NAMALWA (cell line): ENCODE measurements around the gene OR1N1.
"Not testable (repeated sequence)": the region's sequence is repeated elsewhere in the genome, so short reads cannot be mapped to it uniquely, and the experiment has no call there.

ENCODE experiments used
- DNase-seq: peaks from one replicate; pipeline ENCODE4 v3.0.0-alpha.2; 2015; ENCODE audit warnings: low spot score

The OR1N1 gene, protein sequence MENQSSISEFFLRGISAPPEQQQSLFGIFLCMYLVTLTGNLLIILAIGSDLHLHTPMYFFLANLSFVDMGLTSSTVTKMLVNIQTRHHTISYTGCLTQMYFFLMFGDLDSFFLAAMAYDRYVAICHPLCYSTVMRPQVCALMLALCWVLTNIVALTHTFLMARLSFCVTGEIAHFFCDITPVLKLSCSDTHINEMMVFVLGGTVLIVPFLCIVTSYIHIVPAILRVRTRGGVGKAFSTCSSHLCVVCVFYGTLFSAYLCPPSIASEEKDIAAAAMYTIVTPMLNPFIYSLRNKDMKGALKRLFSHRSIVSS

DNA sequence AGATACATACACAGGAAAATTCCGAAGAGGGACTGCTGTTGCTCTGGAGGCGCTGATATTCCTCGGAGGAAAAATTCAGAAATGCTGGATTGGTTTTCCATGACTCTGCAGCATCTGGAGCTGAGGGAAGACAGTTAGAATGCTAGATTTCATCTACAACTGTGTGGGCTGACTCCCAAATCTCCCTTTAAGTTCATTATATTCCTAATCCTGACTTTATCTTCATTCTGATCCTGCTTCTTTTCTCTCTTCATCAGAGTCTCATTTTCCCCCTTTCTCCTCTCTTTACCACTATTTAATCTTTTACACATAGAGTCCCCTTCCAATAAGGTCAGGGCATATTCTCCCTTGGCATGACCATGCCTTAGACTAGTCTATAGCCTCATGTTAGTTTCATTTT lies at the start of gene OR1N1:
Gene OR1N1, minus strand, starts transcription at position 101 of the 400 bp plus-strand sequence. Its CDS starts 0 bp downstream, at position 101.
- no peak for DNase-seq

DNA sequence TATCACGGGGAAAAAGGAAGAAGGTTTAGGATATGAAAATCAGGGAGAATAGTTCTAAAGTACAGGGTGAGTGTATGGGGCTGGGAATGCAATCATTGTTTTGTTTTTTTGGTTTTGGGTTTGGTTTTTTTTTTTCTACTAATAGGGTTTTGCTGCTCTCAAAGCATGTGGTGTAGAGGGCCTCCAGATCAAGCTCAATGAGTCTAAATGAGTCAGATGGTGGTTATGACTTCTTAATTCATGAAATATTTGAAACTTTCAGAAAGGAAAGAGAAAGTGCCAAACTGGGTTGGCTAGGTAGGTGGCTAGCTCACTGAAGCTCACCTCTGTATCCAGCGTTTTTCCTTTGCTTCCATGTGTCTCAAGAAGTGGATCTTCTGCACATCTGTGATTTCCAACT lies 45.4 kb upstream of the OR1N1 start:
- DNase-seq: no peak

DNA sequence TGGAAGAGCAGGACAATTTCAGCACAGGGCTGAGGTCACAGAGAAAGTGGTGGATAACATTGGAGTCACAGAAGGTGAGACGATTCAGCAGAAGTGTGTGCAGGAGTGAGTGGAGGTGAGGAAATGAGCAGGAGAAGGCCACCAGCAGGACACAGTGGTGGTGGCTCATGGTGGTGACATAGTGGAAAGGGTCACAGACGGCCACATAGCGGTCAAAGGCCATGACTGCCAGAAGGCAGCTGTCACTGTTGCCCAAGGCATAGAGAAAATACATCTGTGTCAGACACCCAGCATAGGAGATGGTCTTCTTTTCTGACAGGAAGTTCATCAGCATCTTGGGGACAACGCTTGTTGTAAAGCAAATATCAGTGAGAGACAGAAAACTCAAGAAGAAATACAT lies 40.8 kb upstream of the OR1N1 start:
- DNase-seq: no peak

DNA sequence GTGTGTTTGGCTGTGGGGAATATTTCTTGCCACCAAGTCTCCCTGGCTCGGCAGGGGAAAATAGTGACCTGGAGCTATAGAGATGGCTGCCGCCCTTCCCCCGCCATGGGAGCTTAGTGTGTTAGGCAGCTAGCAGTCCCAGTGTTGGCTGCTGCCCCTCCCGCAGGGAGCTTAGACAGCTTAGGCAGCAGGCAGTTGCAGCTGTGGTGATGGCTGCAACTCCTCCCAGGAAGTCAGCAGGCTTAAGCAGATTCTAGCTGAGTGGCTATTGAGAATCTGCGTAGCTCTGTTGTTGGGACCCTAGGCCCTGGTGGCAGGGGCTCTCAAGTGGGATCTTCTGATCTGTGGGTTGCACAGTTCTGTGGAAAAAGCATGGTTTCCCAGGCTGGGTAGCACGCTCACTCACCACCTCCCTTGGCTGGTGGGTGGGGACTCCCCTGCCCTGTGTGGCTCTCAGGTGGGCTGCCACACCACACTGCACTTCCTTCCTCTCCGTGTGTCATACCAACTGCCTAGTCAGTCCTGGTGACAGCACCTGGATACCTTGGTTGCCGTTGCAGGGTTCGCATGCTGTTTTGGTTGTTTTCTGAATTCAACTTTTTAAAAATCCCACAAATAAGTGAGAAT lies 35.2 kb upstream of the OR1N1 start:
- DNase-seq: no peak

DNA sequence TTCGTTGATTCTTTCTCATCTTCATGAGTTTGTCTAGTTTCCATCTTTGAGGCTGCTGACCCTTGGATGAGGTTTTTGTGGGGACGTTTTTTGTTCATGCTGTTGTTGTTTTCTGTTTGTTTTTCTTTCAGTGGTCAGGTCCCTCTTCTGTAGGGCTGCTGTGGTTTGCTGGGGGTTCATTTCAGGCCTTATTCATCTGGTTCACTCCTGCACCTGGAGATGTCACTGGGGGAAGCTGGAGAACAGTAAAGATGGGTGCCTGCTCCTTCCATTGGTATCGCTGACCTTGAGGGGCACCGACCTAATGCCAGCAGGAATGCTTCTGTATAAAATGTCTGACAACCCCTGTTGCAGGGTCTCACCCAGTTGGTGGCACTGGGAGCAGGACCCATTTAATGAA lies 34.4 kb upstream of the OR1N1 start:
- DNase-seq: no peak

DNA sequence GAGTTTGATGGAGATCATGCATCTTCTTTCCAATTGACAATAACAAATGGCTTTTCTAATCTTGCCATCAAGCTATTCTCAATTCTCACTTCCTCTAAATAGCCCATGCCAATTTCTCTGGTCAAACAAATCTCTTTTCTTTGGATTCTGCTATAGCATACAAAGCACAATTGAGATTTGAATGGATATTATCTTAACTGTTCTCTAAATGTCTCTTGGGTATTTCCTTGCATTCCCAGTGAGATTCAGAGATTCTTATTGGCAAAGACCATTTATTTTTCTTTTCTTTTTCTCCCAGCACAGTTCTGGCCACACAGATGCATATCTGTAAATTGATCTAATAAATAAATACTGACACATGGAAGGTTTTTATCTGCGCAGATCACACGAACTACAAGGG lies 25.7 kb upstream of the OR1N1 start, which contains the start of gene OR1N2:
Gene OR1N2, plus strand, starts transcription at position 301 of the 400 bp plus-strand sequence. CDS start 100 bp downstream, outside the sequence.
- no peak for DNase-seq

DNA sequence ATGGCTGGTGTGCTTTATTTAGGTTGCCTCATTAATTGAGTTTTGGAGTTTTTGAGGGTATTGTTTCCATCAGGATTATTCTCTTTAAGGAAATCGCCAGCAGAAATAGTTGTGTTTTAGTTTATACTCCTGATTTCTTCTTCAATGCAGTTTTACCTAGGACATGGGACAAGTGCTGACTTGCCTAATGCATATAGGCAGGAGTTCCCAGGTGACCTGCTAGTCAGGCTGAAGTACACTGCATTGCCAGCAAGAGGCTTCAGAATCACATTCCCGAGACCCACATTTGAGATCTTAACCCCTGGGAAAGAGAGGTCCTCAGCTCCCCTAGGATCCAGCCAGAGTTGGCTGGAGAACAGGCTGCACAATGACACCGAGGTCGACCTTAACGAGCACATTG lies 24.3 kb upstream of the OR1N1 start:
- no peak for DNase-seq

DNA sequence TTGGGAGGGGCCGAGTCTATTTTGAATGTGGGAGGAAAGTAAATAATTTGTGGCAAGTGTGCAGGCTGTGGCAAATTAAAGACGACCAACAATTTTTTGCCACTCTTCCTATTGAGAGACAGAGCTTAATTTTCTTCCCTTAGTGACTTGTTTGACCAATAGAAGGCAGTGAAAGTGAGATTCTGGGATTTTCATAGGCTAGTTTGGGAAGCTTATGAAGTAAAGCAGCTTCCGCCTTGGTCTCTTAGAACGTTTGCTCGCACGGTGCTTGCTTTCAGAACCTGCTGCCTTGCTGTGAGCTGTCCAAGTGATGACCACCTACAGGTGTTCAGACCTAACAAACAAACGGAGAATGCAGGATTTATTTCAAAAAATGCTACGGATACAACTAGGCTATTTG lies 19.1 kb upstream of the OR1N1 start:
- DNase-seq: no peak

DNA sequence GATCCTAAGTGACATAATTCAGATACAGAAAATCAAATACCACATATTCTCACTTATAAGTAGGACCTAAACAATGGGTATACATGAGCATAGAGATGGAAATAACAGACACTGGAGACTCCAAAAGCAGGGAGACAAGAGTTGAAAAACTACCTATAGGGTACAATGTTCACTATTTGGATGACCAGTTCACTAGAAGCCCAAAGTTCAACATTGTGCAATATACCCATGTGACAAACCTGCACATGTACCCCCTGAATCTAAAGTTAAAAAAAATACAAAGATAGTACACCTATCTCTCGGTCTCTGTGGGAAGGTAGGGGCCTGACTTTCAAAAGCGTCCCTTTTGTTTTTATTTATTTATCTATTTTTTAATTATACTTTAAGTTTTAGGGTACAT lies 11.7 kb upstream of the OR1N1 start:
- no peak for DNase-seq

DNA sequence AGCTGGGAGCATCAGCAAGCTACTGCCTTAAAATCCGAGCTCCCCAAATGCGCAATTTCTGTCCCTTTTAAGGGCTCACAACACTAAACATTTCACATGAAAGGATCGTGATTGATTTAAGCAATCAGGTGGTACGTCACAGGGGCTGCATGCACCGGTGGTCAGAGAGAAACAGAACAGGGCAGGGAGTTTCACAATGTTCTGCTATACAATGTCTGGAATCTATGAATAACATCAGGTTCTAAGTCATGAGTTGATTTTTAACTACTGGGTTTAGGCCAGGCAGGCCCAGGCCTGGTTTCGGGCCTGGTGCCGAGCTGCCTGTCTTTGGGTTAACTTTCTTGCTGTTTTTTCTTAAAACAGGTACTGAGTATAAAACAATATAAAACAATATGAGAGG lies 10.0 kb upstream of the OR1N1 start:
- not testable (repeated sequence) for DNase-seq

DNA sequence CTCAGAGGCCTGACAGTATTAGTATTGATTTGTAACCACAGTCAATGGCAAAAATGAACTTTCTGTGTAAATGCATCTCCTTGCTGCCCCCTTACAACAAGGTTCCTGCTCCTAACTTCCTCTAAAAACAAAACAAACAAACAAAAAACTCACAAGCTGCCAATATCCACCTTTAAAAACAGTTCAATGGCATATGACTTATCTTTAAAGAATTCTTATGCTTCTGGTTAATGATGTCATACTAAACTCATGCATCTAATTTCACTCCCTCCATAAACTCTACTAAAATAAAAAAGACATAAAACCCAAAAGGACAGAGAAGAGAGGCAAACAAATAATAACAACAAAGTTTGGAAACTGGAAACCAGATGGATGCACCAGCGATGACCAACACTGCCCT lies 9.0 kb upstream of the OR1N1 start:
- DNase-seq: no peak

DNA sequence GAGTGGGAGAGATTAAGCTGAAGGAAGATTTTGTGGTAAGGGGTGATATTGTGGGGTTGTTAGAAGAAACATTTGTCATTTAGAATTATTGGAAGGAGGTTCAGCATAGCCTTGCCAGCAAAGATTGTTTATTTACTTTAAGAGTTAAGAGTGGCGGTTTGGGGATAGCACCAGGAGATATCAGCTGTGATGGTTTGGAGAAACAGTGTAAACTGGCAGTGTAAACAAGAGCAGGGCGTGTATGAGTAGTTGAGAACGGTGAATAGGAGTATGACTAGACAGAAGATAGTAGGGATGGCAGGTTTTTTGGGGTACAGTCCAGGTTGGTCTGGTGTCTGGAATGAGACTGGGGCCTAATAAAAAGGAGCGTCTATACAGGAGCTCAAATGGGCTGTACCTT lies 4.1 kb upstream of the OR1N1 start:
- not testable (repeated sequence) for DNase-seq

DNA sequence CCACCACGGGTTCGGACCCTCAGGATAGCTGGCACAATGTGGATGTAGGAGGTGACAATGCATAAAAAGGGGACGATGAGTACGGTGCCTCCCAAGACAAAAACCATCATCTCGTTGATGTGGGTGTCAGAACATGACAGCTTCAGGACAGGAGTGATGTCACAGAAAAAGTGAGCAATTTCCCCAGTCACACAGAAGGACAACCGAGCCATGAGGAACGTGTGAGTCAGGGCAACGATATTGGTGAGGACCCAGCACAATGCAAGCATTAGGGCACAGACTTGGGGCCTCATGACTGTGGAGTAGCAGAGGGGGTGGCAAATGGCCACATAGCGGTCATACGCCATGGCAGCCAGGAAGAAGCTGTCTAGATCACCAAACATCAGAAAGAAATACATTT lies 491 bp downstream of the OR1N1 start:
- DNase-seq: no peak

DNA sequence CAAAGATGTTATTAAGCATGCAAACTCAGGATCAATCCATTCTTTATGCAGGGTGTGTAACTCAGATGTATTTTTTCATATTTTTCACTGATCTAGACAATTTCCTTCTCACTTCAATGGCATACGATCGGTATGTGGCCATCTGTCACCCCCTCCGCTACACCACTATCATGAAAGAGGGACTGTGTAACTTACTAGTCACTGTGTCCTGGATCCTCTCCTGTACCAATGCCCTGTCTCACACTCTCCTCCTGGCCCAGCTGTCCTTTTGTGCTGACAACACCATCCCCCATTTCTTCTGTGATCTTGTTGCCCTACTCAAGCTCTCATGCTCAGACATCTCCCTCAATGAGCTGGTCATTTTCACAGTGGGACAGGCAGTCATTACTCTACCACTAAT lies 7.7 kb downstream of the OR1N1 start:
- DNase-seq: no peak

DNA sequence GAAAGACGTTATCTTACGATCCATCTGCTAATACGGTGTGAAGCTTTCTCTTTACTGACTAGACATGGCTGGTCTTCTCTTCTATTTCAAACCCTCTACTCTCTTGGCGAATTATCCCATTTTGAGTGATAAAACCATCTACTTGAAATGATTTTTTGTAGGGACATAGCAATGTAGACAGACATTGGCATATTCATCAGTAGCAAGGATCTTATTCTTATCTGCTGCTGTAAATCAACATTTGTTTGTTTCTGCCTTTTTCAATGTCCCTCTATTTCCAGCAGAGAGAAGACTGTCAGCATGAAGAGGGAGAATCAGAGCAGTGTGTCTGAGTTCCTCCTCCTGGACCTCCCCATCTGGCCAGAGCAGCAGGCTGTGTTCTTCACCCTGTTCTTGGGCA lies 8.3 kb downstream of the OR1N1 start, which contains the start of gene OR1J4:
Gene OR1J4, plus strand, starts transcription at position 301 of the 400 bp plus-strand sequence. Its CDS starts 0 bp downstream, at position 301.
- no peak for DNase-seq

DNA sequence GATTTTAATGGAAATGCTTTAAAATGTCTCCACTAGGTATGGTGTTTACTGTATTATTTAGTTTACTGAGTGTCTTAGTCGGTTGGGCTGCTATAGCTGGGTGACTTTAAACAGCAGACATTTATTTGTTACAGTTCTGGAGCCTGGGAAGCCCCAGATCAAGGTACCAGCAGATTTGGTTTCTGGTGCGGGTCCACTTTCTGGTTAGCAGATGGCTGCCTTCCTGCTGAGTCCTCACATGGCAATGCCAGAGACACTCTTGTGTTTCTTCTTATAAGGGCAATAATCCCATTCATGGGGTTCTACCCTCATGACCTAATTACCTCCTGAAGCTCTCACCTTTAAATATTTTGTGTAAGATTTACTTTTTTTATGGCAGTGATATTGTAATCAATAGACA lies 8.9 kb downstream of the OR1N1 start:
- no peak for DNase-seq

DNA sequence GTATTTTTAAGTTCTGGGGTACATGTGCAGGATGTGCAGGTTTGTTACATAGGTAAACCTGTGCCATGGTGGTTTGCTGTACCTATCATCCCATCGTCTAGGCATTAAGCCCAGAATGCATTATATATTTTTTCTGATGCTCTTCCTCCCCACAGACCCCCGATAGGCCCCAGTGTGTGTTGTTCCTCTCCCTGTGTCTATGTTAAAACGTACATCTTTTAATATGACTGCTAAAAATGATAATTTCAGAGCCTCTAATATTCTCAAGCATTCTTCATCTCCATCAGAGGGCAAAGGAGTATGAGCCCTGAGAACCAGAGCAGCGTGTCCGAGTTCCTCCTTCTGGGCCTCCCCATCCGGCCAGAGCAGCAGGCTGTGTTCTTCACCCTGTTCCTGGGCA lies 16.6 kb downstream of the OR1N1 start, which contains the start of gene OR1J2:
Gene OR1J2, plus strand, starts transcription at position 301 of the 400 bp plus-strand sequence. Its CDS starts 0 bp downstream, at position 301.
- DNase-seq: no peak

DNA sequence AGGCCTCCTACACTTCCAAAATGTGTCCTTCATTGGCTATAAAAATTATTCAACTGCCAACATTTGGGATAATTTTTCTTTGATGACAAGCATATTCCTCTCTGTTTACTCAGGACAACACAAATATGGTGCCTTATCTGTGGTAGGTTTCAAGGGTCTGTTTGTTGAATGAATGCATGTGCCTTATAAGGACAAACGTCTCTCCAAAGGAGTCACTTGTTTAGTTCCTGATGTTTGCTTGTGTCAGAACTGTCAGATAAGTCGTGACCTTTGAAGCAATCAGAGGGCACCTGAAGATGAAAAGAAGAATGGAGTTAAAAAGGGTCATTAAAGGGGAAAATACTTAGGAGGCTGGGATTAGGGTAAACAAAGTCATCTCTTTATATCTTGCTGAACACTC lies 20.1 kb downstream of the OR1N1 start:
- no peak for DNase-seq

DNA sequence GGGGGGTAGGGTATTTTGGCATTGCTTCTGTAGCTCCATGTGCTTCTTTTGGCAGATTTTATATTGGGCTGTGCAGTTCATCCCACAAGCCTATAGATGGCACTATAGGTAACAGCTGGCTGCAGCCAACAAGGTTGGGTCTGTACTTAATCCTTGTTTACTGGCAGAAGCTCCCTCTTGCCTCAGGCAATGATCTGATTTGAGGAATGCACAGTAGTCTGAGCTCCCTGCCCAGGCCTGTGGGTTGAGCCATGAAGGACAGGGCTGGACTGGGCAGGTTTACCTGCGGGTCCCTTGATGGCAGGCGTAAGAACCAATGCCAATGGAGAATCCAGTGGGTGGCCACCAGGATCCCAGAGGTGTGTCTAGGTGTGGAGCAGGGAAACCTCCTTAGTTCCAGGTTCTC lies 28.2 kb downstream of the OR1N1 start:
- peak; percentile 62 for DNase-seq

DNA sequence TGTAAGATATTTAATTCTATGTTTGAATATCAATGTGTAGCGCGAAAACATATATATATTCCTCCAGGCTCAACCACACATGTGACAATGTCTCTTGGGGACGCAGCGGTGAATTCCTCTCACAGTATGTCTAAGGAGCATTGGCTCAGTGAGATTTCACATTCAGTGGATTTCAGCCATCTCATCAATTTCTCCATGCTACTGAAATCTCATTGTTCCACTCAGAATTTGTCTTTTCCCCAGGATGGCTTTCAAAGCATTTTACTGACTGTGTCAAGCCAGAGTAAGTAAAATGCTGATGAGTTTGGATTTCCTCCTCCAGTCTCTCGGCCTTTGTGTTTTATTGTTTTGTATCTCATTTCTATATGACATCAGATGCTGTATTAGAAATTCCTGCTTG lies 48.0 kb downstream of the OR1N1 start:
- DNase-seq: no peak

DNA sequence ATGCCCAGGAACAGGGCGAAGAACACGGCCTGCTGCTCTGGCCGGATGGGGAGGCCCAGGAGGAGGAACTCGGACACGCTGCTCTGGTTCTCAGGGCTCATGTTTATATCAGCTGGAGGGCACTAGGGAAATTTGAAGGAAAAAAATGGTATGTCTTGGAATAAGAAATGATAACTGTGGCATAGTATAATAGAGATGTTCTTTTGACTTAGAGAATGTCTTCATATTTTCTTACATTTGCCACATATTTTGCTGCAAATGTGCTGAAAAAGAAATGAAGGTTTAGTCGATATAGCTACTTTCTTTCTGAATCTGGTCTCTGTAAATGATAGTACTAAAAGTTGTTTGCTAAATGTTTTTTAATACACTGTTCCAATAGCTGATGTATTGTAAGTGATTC lies 49.3 kb downstream of the OR1N1 start, which contains the start of gene OR1J1:
Gene OR1J1, minus strand, starts transcription at position 101 of the 400 bp plus-strand sequence. Its CDS starts 0 bp downstream, at position 101.
- no peak for DNase-seq

DNA sequence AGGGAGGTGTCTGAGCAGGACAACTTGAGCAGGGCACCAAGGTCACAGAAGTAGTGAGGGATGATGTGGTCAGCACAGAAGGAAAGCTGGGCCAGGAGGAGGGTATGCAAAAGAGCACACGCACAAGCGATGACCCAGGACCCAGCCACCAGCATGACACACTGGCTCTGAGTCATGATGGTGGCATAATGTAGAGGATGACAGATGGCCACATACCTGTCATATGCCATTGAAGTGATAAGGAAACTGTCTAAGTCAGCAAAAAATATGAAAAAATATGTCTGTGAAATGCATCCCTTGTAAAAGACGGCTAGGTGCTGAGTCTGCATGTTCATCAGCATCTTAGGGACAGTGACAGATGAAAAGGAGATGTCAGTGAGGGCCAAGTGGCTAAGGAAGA lies 49.7 kb downstream of the OR1N1 start:
- DNase-seq: no peak
